CD4-positive, alpha-beta T cell treated with Interleukin-12 subunit alpha and Interleukin-12 subunit beta, for 1 hour (primary cell): Measurements from ENCODE around the gene SLC35A4.
"Not testable (repeated sequence)": the region's sequence is repeated elsewhere in the genome, so short reads cannot be mapped to it uniquely, and the experiment has no call there.

Source experiments
- DNase-seq: peaks from one replicate; pipeline ENCODE4 v3.0.0-alpha.2; 2020

Gene SLC35A4

GRCh38 chr5:140591747-140592372 lies 27.2 kb downstream of the SLC35A4 start:
- no peak for DNase-seq

- DNase-seq: not testable (repeated sequence)
Observed at GRCh38 chr5:140593070-140593469, 28.4 kb downstream of the SLC35A4 start.

- no peak for DNase-seq
Observed at GRCh38 chr5:140594169-140594568, 29.5 kb downstream of the SLC35A4 start.

GRCh38 chr5:140595538-140596300 lies 31.1 kb downstream of the SLC35A4 start:
- no peak for DNase-seq

GRCh38 chr5:140596321-140596741 lies 31.7 kb downstream of the SLC35A4 start:
- no peak for DNase-seq

GRCh38 chr5:140598836-140599235 lies 34.2 kb downstream of the SLC35A4 start:
- DNase-seq: no peak

- no peak for DNase-seq
Observed at GRCh38 chr5:140600096-140600495, 35.5 kb downstream of the SLC35A4 start.

GRCh38 chr5:140602147-140602546 lies 37.5 kb downstream of the SLC35A4 start:
- DNase-seq: no peak

GRCh38 chr5:140603446-140603698 lies 38.7 kb downstream of the SLC35A4 start:
- not testable (repeated sequence) for DNase-seq

GRCh38 chr5:140603734-140604133 lies 39.1 kb downstream of the SLC35A4 start:
- DNase-seq: no peak

GRCh38 chr5:140605879-140606278 lies 41.3 kb downstream of the SLC35A4 start:
- no peak for DNase-seq

- DNase-seq: no peak
Observed at GRCh38 chr5:140607031-140607430, 42.4 kb downstream of the SLC35A4 start.

- no peak for DNase-seq
Observed at GRCh38 chr5:140608722-140609121, 44.1 kb downstream of the SLC35A4 start.

GRCh38 chr5:140609126-140609525 lies 44.5 kb downstream of the SLC35A4 start:
- no peak for DNase-seq

- no peak for DNase-seq
Observed at GRCh38 chr5:140611020-140611521, 46.4 kb downstream of the SLC35A4 start.
